ENCODE measurements around the gene GLG1. TPM values are rescaled to one million over a fixed set of nuclear protein-coding genes. Genes with fewer than 3 reads are reported as not detected.
"Not testable (repeated sequence)": the region's sequence is repeated elsewhere in the genome, so short reads cannot be mapped to it uniquely, and the experiment has no call there.

GLG1 gene
- polyA plus RNA-seq, 1 donor from 2014 or later: 36.6 TPM

- not testable (repeated sequence) for H3K36me3 ChIP-seq (ENCODE audit: insufficient read depth, low read length); H3F3A ChIP-seq (ENCODE audit: insufficient read depth, low read length, poor library complexity, severe bottlenecking); H3K9me3 ChIP-seq (ENCODE audit: low read length); H3K4me3 ChIP-seq (ENCODE audit: low read length); H3K79me2 ChIP-seq (replicated peaks; ENCODE audit: insufficient read depth, low read length); H3K27me3 ChIP-seq (ENCODE audit: insufficient read depth, low read depth, low read length); H3K9ac ChIP-seq (ENCODE audit: low read length); H2AFZ ChIP-seq (ENCODE audit: low read depth, low read length); H4K20me1 ChIP-seq (ENCODE audit: insufficient read depth); H3K27ac ChIP-seq (ENCODE audit: low read length); H3K9me2 ChIP-seq (ENCODE audit: insufficient read depth, low read length); H3K4me2 ChIP-seq (ENCODE audit: low read length)
These were observed 56.5 kb downstream of the GLG1 start for GRCh38 chr16:74550227-74551019.

DNA sequence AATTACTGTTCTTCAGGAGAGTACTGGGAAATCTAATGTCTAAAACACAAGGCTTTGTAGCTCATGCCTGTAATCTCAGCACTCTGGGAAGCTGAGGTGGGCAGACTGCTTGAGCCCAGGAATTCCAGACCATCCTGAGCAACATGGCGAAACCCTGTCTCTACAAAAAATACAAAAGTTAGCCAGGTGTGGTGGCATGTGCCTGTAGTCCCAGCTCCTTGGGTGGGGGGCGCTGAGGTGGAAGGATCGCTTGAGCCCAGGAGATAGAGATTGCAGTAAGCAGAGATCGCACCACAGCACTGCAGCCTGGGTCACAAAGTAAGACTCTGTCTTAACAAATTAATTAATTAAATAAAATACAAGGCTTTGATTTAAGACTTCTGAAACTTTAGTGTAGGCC is 60.8 kb downstream of the GLG1 start:
- H3K4me2 ChIP-seq (ENCODE audit: low read length); H3K9me2 ChIP-seq (ENCODE audit: insufficient read depth, low read length); H3K27ac ChIP-seq (ENCODE audit: low read length): not testable (repeated sequence)

DNA sequence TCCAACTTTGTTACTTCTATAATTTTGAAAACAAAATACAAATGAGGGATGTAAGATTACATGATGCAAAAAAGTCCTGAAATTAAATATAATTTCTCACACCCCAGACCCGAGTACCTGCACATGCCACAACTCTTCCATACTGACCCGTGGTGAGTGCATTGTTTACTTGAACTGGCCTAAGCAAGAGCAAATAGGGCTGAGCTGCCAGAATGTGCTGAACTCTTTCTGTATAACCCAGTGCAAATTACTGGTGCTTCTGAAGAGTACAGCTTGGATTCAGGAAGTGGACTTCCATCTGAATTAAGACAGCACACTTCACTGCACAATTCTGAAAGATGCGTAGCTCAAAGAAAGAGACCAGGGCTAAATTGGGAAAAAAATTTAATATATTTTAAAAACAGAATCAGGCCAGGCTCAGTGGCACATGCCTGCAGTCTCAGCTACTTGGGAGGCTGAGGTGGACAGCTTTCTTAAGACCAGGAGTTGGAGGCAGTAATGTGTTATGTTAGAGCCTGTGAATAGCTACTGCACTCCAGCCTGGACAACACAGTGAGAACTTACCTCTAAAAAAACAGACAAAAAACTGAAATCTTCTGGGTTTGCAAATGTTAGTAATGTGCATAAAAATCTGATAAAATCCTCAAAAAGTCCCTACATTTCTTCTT is 63.9 kb downstream of the GLG1 start:
- not testable (repeated sequence) for H2AFZ ChIP-seq (ENCODE audit: low read depth, low read length); H3K27ac ChIP-seq (ENCODE audit: low read length)

More for the DNA sequence above, 60.8 kb downstream of the GLG1 start:
- not testable (repeated sequence) for H3K79me2 ChIP-seq (replicated peaks; ENCODE audit: insufficient read depth, low read length); H3F3A ChIP-seq (ENCODE audit: insufficient read depth, low read length, poor library complexity, severe bottlenecking); H3K36me3 ChIP-seq (ENCODE audit: insufficient read depth, low read length); H3K4me3 ChIP-seq (ENCODE audit: low read length); H3K27me3 ChIP-seq (ENCODE audit: insufficient read depth, low read depth, low read length); H3K9me3 ChIP-seq (ENCODE audit: low read length); H2AFZ ChIP-seq (ENCODE audit: low read depth, low read length); H3K9ac ChIP-seq (ENCODE audit: low read length); H4K20me1 ChIP-seq (ENCODE audit: insufficient read depth)

GRCh38 chr16:74540663-74541062 is 66.3 kb downstream of the GLG1 start:
- not testable (repeated sequence) for H3K79me2 ChIP-seq (replicated peaks; ENCODE audit: insufficient read depth, low read length)

More for the DNA sequence above, 63.9 kb downstream of the GLG1 start:
- not testable (repeated sequence) for H3K4me3 ChIP-seq (ENCODE audit: low read length); H3K9me3 ChIP-seq (ENCODE audit: low read length); H4K20me1 ChIP-seq (ENCODE audit: insufficient read depth); H3K27me3 ChIP-seq (ENCODE audit: insufficient read depth, low read depth, low read length); H3K36me3 ChIP-seq (ENCODE audit: insufficient read depth, low read length); H3K9ac ChIP-seq (ENCODE audit: low read length); H3K79me2 ChIP-seq (replicated peaks; ENCODE audit: insufficient read depth, low read length); H3F3A ChIP-seq (ENCODE audit: insufficient read depth, low read length, poor library complexity, severe bottlenecking); H3K9me2 ChIP-seq (ENCODE audit: insufficient read depth, low read length); H3K4me2 ChIP-seq (ENCODE audit: low read length)

DNA sequence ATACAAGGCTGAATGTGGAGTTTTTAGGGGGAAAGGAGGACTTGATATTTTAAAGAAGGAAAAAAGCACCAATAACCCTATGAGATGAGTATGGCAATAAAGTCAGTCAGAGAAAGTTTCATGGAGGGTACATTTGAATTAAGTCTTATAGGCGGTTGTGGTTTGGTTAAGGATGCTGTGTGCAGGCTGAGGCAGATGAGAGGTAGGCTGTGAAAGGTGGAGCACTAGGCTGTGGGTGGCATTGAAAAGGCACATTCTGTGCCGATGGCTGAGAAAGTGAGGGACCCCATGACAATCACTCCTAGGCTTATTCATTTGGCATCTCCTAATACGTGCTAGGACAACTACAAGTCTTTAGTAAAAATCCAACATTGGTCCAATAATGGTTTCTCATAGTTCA is 68.1 kb downstream of the GLG1 start:
- H3K4me2 ChIP-seq (ENCODE audit: low read length); H3K27ac ChIP-seq (ENCODE audit: low read length); H3K9me2 ChIP-seq (ENCODE audit: insufficient read depth, low read length); H3K36me3 ChIP-seq (ENCODE audit: insufficient read depth, low read length); H3K79me2 ChIP-seq (replicated peaks; ENCODE audit: insufficient read depth, low read length); H3K9ac ChIP-seq (ENCODE audit: low read length); H3F3A ChIP-seq (ENCODE audit: insufficient read depth, low read length, poor library complexity, severe bottlenecking); H3K9me3 ChIP-seq (ENCODE audit: low read length); H3K4me3 ChIP-seq (ENCODE audit: low read length); H3K27me3 ChIP-seq (ENCODE audit: insufficient read depth, low read depth, low read length); H4K20me1 ChIP-seq (ENCODE audit: insufficient read depth); H2AFZ ChIP-seq (ENCODE audit: low read depth, low read length): not testable (repeated sequence)

More at GRCh38 chr16:74540663-74541062, 66.3 kb downstream of the GLG1 start:
- H3K27ac ChIP-seq (ENCODE audit: low read length); H3K9me3 ChIP-seq (ENCODE audit: low read length); H4K20me1 ChIP-seq (ENCODE audit: insufficient read depth); H2AFZ ChIP-seq (ENCODE audit: low read depth, low read length); H3K4me3 ChIP-seq (ENCODE audit: low read length); H3F3A ChIP-seq (ENCODE audit: insufficient read depth, low read length, poor library complexity, severe bottlenecking); H3K4me2 ChIP-seq (ENCODE audit: low read length); H3K27me3 ChIP-seq (ENCODE audit: insufficient read depth, low read depth, low read length); H3K9me2 ChIP-seq (ENCODE audit: insufficient read depth, low read length); H3K36me3 ChIP-seq (ENCODE audit: insufficient read depth, low read length); H3K9ac ChIP-seq (ENCODE audit: low read length): not testable (repeated sequence)

DNA sequence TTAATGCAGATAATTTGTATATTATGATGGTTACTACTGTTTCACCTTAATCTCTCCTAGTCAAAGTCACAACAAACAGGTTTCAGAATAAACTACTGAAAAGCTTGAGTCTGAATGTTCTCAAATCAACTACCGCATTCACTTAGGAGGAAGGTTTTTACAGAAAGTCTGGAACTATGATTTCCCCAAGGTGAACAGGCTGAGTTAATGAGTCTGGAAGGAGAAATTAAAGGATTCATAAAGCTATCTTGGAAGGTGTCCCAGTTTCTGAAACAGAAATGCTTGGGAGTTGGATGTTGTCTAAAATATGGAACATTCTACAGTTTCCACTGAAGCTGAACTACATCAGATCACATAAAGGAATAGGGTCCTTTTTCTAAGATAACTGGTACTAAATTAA is 69.2 kb downstream of the GLG1 start:
- not testable (repeated sequence) for H4K20me1 ChIP-seq (ENCODE audit: insufficient read depth); H3K4me3 ChIP-seq (ENCODE audit: low read length)

GRCh38 chr16:74534650-74535049 is 72.3 kb downstream of the GLG1 start:
- H3K79me2 ChIP-seq (replicated peaks; ENCODE audit: insufficient read depth, low read length); H2AFZ ChIP-seq (ENCODE audit: low read depth, low read length); H3K4me2 ChIP-seq (ENCODE audit: low read length); H3K27me3 ChIP-seq (ENCODE audit: insufficient read depth, low read depth, low read length); H3F3A ChIP-seq (ENCODE audit: insufficient read depth, low read length, poor library complexity, severe bottlenecking); H4K20me1 ChIP-seq (ENCODE audit: insufficient read depth); H3K36me3 ChIP-seq (ENCODE audit: insufficient read depth, low read length); H3K9me3 ChIP-seq (ENCODE audit: low read length); H3K4me3 ChIP-seq (ENCODE audit: low read length); H3K9ac ChIP-seq (ENCODE audit: low read length); H3K9me2 ChIP-seq (ENCODE audit: insufficient read depth, low read length); H3K27ac ChIP-seq (ENCODE audit: low read length): not testable (repeated sequence)

More for the DNA sequence above, 69.2 kb downstream of the GLG1 start:
- H3K4me2 ChIP-seq (ENCODE audit: low read length); H3K27ac ChIP-seq (ENCODE audit: low read length); H3K9me2 ChIP-seq (ENCODE audit: insufficient read depth, low read length); H3K79me2 ChIP-seq (replicated peaks; ENCODE audit: insufficient read depth, low read length); H3K9ac ChIP-seq (ENCODE audit: low read length); H3K27me3 ChIP-seq (ENCODE audit: insufficient read depth, low read depth, low read length); H3F3A ChIP-seq (ENCODE audit: insufficient read depth, low read length, poor library complexity, severe bottlenecking); H2AFZ ChIP-seq (ENCODE audit: low read depth, low read length); H3K36me3 ChIP-seq (ENCODE audit: insufficient read depth, low read length); H3K9me3 ChIP-seq (ENCODE audit: low read length): not testable (repeated sequence)

Data from neural cell (in vitro differentiated cells).